Measurements from ENCODE around the gene MCU. TPM values are rescaled to one million over a fixed set of nuclear protein-coding genes. Genes with fewer than 3 reads are reported as not detected.
A peak's percentile ranks its signal among the peaks of the same experiment; 100 is the strongest.

The MCU gene
- total RNA-seq, 4 donors from 2014 or later: 14.9 to 20.6 (median 19.5) TPM

- TF ChIP-seq EP300 (IDR thresholded peaks at IDR 0.05) (no peak), CTCF (IDR thresholded peaks at IDR 0.05) (no peak), POLR2AphosphoS5 (IDR thresholded peaks at IDR 0.05) (no peak), POLR2A (IDR thresholded peaks at IDR 0.05; ENCODE audit: low read depth) (no peak)
- H3K4me1 ChIP-seq: peaks cover 25 to 41% (median 27%) of the 10 kb centered on the region in 4 donors
- no peak overlapping the region for H3K4me3 ChIP-seq
- 83% methylated on average over 5 of the region's 5 CpGs for WGBS
- intact Hi-C loops (cut with DNase I): no loop called here
- no peak overlapping the region for H3K27ac ChIP-seq (replicated peaks in 1 of 4)
- DNase-seq (ENCODE audit: extremely low spot score): no peak
- H3K36me3 ChIP-seq: no peaks in the 10 kb centered on the region
- H3K27me3 ChIP-seq: no peaks in the 10 kb centered on the region
- no peaks in the 10 kb centered on the region for H3K9me3 ChIP-seq
Observed at GRCh38 chr10:72782649-72783330, 90.8 kb downstream of the MCU start.

- intact Hi-C loops (cut with DNase I): no loop called here
- Histone ChIP-seq H3K36me3 (no peaks in the 10 kb centered on the region), H3K27ac (replicated peaks in 1 of 4) (no peak overlapping the region), H3K4me1 (peaks cover 25 to 41% (median 27%) of the 10 kb centered on the region in 4 donors), H3K9me3 (no peaks in the 10 kb centered on the region), H3K27me3 (no peaks in the 10 kb centered on the region), H3K4me3 (no peak overlapping the region)
- WGBS: 45% methylated on average over 1 of the region's 1 CpG
- DNase-seq (ENCODE audit: extremely low spot score): no peak
- TF ChIP-seq EP300 (IDR thresholded peaks at IDR 0.05) (no peak), CTCF (IDR thresholded peaks at IDR 0.05) (no peak), POLR2AphosphoS5 (IDR thresholded peaks at IDR 0.05) (no peak), POLR2A (IDR thresholded peaks at IDR 0.05; ENCODE audit: low read depth) (no peak)
Observed at GRCh38 chr10:72783410-72783833, 91.5 kb downstream of the MCU start.

- H3K4me3 ChIP-seq: peak overlapping the region; percentile 9 to 27 (median 10)
- peak overlapping the region in 1 of 4 donors; percentile 11 for H3K27ac ChIP-seq (replicated peaks in 1 of 4)
- TF ChIP-seq POLR2AphosphoS5 (IDR thresholded peaks at IDR 0.05): no peak
- intact Hi-C loops (cut with DNase I): no loop called here
- H3K36me3 ChIP-seq: no peaks in the 10 kb centered on the region
- WGBS: 35% methylated on average over 7 of the region's 7 CpGs
- no peaks in the 10 kb centered on the region for H3K27me3 ChIP-seq
- DNase-seq (ENCODE audit: extremely low spot score): no peak
- H3K4me1 ChIP-seq: peaks cover 25 to 45% (median 28%) of the 10 kb centered on the region in 4 donors
- no peaks in the 10 kb centered on the region for H3K9me3 ChIP-seq
Observed at GRCh38 chr10:72784551-72785351, 92.8 kb downstream of the MCU start.

- Histone ChIP-seq H3K9me3 (no peaks in the 10 kb centered on the region), H3K4me3 (no peak overlapping the region), H3K36me3 (no peaks in the 10 kb centered on the region), H3K4me1 (peaks cover 26 to 52% (median 31%) of the 10 kb centered on the region in 4 donors), H3K27me3 (no peaks in the 10 kb centered on the region), H3K27ac (replicated peaks in 1 of 4) (no peak overlapping the region)
- no peak for DNase-seq (ENCODE audit: extremely low spot score)
- intact Hi-C loops (cut with DNase I): no loop called here
- WGBS: 68% methylated on average over 2 of the region's 2 CpGs
- TF ChIP-seq POLR2A (IDR thresholded peaks at IDR 0.05; ENCODE audit: low read depth) (no peak), CTCF (IDR thresholded peaks at IDR 0.05) (no peak), POLR2AphosphoS5 (IDR thresholded peaks at IDR 0.05) (no peak), EP300 (IDR thresholded peaks at IDR 0.05) (no peak)
Observed at GRCh38 chr10:72785409-72785808, 93.5 kb downstream of the MCU start.

- DNase-seq (ENCODE audit: extremely low spot score): no peak
- no peak overlapping the region for H3K4me3 ChIP-seq
- no peak overlapping the region for H3K27ac ChIP-seq (replicated peaks in 1 of 4)
- no peaks in the 10 kb centered on the region for H3K27me3 ChIP-seq
- intact Hi-C loops (cut with DNase I): no loop called here
- H3K36me3 ChIP-seq: no peaks in the 10 kb centered on the region
- peaks cover 10 to 32% (median 23%) of the 10 kb centered on the region in 4 donors for H3K4me1 ChIP-seq
- no peaks in the 10 kb centered on the region for H3K9me3 ChIP-seq
- WGBS: 42% methylated on average over 3 of the region's 3 CpGs
- TF ChIP-seq CTCF (IDR thresholded peaks at IDR 0.05) (no peak), POLR2AphosphoS5 (IDR thresholded peaks at IDR 0.05) (no peak), EP300 (IDR thresholded peaks at IDR 0.05) (no peak), POLR2A (IDR thresholded peaks at IDR 0.05; ENCODE audit: low read depth) (no peak)
Observed at GRCh38 chr10:72790216-72790990, 98.5 kb downstream of the MCU start.
